IPS DF 4.7 (cell line): ENCODE data around the gene GNS.
"Not testable (repeated sequence)": the region's sequence is repeated elsewhere in the genome, so short reads cannot be mapped to it uniquely, and the experiment has no call there.

Experiments
- DNase-seq: peaks from one replicate; pipeline ENCODE4 v3.0.0-alpha.2; 2013; ENCODE audit warnings: low spot score; ENCODE audit errors: extremely low read depth

GNS gene

DNA sequence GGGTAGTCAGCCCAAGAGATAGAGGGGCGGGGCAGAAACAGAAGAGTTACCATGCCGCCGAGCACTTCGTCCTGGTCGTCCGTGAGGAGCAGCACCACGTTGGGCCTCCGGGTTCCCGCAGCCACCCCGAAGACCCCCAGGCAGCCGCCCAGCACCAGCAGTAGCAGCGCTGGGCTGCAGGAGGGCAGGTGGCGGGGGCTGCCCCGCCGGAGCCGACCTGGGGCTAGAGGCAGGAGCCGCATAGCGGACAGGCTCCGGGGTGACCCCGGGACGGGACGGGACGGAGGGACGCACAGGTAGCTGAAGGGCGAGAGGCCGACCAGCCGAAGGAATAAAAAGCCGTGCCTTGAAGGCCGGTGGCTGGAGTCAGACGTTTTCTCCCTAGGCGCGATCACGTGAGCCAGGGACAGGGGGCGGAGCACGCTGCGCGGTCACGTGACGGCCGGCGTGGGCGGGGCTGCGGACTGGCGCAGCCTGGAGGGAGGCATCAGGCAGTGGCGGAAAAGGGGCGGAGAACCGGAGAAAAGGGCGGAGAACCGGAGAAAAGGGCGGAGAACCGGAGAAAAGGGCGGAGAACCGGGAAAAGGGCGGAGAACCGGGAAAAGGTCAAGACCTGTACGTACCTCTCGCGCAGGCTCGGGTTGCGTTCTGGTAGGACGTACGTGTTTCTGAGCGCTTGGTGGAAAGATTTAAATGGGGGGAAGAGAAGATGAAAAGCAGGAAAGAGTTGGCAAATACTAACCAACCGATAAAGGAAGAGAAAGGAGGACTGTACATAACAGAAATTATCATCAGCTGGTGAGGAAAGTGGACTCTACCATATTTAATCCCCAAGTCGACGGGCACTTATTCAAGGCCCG, at the start of gene GNS:
GNS (minus strand) TSS at position 372 of the 860 bp plus-strand sequence; CDS start at position 242, 130 bp downstream.
- no peak for DNase-seq

DNA sequence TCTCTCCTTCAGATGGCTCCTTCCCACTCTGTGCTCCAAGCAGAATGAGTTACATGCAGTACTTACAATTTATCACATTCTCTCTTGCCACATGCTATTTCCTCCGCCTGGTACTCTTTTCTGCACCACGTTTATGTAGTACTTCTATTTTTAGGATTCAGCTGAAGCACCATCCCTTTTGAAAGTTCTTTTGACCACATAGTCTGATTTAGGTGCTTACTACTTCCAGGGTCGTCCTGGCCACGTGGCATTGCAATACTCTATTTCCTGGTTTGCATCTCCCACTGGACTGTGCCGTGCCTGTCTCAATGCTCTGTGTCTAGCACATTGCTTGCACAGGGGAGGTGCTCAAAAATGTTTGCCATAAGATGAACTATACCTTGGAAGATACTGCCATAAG, 48.9 kb upstream of the GNS start:
- no peak for DNase-seq

DNA sequence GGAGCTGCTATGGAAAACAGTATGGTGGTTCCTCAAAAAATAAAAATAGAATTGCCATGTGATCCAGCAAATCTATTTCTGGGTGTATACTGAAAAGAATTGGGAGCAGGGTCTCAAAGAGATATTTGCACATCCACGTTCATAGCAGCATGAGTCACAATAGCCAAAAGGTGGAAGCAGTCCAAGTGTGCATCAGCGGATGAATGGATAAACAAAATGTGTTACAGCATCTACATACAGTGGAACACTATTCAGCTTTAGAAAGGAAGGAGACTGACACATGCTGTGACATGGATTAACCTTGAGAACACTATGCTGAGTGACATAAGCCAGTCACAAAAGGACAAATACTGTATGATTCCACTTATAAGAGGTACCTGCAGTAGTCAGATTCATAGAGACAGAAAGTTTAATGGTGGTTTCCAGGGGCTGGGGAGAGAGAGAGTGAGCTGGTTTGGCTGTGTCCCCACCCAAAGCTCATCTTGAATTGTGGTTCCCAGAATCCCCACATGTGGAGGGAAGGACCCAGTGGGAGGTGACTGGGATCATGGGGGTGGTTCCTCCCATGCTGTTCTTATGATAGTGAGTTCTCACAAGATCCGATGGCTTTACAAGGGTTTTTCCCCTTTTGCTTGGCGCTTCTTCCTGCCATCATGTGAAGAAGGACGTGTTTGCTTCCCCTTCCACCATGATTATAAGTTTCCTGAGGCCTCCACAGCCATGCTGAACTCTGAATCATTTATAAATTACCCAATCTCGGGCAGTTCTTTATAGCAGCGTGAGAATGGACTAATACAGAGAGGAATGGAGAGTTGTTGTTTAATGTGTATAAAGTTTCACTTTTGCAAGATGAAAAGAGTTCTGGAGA, 47.6 kb upstream of the GNS start:
- no peak for DNase-seq

DNA sequence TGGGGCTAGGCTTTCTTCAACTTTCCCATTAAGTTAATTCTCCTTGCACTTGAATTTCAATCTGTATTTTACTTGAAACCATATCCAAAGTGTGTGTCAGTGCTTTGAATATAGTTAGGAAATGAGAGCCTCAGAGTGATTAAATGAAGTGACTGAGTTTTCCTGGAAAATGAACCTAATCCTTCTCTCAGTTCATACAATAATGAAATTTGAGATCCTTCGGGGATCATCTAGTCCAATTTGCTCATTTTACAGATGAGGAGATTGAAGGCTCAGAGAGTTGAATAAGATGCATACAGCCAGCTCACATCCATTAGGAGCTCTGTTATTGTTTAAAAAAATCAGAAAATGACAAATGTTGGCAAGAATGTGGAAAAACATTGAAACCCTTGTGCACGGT, 47.0 kb upstream of the GNS start:
- DNase-seq, result no peak

DNA sequence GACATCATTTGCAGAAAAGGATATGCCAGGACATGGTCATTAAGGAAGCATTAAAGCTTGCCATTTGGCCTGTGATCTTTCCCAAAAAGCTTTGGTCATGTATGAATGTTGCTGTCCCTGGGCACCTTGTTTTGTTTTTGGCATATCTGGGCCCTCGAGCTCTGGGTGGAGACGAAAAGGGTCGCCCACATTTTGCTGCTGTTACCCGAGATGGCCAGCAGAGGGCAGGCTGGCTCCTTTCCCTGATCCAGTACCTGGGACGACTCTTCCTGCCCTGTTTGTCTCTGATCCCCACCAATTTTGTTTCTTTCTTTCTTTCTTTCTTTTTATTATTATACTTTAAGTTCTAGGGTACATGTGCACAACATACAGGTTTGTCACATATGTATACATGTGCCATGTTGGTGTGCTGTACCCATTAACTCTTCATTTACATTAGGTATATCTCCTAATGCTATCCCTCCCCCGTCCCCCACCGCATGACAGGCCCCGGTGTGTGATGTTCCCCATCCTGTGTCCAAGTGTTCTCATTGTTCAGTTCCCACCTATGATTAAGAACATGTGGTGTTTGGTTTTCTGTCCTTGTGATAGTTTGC, 43.1 kb upstream of the GNS start:
- not testable (repeated sequence) for DNase-seq

DNA sequence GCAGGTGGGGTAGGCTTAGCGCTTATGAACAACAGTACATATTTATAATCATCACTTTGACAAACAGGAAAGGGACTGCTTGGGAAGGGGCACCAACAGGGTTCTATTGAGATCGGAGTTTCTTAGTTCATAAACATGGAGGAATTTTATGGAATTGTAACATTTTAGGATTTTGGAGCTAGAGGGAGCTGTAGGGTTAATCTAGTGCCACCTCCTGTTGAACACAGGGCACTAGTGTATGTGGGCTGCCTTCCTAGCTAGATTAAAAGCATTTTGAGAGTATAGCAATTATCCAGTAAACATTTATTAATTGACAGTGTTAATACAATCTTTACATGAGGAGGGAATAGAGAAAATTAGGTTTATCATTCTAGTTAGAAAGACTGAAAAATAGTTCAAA, 42.2 kb upstream of the GNS start:
- DNase-seq, result no peak

DNA sequence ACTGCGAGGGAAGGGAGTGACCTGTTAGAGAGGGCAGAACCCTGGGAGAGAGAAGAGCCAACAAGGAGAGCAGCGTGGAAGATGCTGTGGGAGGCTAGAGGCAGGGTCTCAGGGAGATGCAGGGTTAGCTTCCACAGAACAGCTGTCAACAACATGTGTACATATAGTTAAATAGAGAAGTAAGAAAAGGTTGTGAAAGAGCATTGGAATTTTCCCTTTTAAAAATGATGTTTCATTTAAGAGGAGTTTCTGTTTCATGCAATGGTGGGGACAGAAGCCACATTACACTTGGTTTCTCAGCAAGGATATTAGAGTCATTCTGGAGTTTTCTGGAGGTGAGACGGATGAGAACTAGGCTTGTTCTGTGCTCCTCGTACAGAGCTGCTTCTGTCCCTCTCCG, 41.4 kb upstream of the GNS start:
- DNase-seq, result no peak

DNA sequence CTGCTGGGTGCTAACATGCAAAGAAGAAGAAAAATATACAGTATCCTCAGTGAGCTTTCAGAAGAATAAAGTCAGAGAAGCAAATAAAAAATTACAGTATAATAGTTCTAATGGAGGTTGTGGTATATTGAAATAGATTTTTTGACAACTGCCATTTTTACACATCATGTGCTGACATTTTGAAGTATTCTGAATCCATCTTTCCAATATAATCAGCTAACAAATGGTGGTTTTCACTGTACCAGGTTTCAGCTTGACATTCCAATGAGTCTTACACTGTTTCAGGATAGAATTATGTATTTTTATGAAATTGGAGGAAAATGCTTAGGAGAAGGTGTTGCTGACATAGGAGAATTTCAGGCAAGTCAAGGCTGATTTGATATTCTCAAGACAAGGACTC, 39.0 kb upstream of the GNS start:
- DNase-seq, result no peak

DNA sequence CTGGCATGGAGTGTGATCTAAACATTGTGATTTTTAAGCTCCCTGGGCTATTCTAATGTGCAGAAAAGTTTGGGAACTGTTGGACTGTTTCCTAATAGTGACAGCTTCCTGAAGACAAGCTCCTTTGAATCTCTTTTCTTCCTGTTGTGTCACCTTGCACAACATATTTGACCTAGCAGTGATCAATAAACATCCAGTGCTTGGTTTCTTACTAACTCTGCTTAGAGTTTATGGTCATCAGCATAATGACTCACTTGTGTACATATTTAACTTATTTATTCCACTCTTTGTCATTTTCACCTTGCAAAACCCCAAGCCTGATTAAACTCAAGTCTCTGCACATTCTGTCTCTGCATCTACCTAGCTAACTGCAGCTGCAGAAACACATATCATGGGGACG, 38.0 kb upstream of the GNS start:
- no peak for DNase-seq

DNA sequence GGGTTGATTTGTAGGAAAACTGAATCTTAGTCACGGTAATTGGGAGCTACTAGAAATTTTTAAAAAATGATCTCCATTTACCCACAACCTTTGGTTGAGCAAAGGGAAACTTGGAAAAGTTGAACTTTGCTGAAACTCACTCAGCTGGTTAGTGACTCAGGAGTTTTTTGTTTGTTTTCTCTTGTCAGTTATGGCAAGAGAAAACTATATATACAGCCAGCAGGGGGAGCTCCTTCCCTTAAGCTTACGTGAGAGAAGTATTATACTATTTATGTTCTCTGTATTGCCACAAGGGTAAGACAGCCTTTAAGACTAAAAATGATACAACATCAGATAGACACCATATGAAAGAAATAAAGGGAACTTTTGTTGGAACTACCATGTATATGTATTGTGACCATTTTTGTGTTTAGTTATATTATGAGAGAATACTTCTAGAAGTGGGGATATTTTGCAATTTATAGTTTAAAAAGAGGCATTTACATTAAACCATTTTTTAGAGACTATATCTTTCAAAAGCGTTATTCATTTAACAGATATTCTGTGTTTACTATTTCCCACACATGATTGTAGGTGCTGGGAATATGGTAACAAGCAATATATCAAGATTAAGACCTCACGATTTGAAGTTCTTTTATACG, 37.1 kb upstream of the GNS start:
- no peak for DNase-seq

DNA sequence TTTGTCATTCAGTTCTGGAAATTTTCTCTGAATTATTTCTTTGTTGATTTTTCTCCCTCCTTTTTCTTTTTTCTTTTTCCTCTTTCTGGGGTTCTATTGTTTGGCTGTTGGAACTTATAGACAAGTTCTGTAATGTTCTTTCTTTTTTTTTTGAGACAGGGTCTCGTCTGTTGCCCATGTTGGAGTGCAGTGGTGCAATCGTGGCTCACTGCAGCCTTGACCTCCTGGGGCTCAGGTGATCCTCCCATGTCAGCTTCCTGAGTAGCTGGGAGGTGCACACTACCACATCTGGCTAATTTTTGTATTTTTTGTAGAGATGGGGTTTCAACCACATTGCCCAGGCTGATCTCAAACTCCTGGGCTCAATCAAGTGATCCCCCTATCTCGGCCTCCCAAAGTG, 35.1 kb upstream of the GNS start:
- no peak for DNase-seq

DNA sequence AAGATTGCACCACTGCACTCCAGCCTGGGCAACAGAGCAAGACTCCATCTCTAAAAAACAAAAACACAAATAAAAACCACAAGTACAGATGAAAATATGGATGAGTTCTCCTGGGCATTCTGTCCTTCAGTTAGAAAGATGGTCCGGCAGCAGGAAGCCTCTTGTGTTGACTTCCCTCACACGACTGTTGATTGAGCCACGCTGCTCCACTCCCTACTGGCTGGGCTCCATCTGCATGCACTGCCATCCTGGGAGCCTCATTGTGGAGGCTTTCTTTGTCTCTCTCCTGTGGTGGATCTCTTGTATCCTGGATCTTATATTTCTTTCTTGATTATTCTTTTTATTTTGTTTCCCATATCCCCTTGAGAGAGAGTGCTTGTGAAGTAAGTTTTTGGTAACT, 34.4 kb upstream of the GNS start:
- no peak for DNase-seq

DNA sequence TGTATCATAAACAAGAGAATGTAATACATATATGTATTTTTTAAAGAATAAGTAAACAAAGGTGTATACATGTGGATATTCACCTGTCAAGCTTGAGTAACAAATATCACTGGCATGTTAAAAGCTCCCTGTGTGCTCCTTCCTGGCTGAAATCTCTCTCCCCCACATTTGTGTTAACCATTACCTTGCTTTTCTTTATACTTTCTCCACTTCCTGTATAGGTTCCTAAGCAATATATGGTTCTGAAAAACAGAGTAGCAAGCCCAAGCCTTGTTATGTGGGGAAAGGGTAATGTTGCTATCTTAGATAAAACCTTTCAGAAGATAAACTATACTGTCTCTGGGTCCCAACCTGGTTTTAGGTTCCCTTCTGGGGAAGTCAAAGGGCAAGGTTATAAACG, 32.9 kb upstream of the GNS start:
- no peak for DNase-seq

DNA sequence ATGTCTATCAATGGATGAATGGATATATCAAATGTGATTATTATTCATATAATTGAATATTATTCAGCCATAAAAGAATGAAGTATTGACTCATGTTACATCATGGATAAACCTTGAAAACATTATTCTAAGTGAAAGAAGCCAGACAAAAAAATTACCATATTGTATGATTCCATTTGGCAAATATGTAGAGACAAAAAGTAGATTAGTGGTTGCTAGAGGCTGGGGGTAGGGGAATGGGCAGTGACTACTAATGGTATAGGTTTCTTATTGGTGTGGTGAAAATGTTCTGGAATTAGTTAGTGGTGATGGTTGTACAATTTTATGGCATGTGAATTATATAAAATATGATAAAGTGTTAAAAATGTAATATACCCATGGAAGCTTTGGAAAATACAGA, 31.8 kb upstream of the GNS start:
- no peak for DNase-seq

DNA sequence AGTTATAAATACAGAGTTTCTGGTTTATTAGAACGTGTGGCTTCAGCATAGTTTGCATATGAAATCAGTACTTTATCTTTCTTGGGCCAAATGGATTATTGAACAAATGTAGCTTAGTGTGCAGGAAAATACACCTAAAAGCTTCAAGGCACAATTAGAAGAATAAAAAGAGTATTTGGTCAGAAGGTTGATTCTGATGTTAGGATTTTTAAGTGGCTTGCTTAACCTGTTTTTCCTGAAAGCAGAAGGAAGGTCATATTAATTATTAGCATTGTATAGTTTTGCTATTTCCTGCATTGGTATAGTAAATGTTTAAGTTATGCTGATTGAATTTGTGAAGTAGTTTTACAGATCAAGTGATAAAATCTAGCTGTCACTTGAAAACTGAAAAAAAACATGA, 31.0 kb upstream of the GNS start:
- DNase-seq, result no peak

DNA sequence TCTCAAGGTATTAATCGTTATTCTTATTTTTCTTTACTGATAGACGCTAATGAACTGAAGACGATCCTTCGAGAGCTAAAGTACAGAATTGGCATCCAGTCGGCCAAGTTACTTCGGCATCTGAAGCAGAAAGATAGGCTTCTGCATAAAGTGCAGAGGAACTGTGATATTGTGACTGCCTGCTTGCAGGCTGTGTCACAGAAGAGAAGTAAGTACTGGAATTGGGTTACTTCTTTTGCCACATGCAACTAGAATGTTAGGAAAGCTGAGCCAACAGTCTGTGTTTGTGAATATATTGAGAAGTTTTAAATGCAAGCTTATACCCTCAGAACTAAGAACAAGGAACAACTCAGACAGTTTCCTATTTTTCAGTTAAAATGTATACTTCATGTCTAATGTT, 26.6 kb upstream of the GNS start:
- DNase-seq, result no peak

DNA sequence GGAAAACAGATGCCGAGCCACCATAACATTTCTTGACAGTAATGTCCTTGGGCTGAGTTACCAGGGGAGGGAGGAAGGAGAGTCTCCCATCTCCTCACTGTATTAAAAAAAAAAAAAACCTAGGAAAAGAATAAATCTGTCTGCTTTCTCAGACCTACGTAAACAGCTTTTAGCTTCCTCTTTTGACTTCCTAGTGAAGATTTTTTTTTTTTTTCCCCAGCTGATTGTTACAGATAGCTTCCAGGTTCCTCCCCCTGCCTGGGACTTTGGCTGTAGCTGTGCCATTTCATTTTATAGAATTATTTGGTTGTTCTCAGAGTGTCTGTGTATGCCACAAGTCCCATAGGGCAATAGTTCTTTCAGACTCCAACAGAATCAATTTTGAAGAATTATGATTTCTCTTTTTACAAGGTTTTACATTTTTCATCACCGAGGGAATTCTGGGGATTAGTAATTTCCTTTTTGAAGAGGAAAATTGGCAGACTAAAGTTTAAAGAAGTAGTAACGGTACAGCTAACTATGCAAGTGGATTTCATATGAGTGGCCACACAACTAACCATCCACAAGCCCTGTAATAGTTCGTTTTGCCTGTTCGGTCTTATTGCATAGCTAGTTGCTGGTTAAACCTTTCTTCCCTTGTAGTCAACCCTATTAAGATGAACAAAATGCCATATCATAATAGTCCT, 23.1 kb upstream of the GNS start:
- no peak for DNase-seq

DNA sequence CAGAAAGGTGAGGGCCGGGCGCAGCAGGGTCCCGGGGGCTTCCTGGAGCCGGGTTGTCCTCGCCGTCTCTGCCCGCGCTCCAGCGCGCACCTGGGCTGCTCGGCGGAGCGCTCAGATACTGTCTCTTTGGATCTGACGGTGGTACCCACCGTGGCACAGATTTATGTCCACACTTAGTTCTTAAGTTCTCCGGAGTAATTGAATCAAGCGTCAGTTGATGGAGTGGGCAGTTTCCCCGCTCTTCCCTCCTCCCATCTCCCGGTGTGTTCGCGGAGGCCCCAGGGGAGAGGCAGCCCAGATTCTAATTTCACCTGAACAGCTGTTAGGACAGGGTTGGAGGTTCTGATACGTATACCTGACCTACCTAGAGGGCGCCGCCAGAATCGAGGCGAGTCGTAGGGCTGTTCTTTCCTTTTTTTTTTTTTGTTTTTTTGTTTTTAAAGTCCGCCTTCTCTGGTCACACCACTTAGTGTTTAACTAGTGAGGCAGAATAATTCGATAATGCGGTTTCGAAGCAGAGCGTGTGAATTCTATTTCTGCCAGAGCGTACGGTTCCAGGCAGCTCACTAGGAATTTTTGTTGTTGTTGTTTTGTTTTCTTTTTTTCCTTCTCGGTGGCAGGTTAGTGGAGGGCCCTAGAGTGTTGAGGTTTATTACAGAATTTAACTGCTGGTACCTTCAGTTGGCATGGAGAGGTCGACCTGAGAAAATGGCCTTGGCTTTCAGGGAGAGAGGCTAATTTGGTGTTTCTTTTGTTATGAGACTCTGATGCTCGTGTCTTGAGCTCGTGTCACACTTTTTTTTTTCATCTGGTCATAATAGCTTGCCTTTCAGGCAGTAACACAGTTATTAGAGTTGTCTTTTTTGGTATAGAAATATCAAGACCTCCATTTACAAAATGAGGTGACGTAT, 22.3 kb upstream of the GNS start:
- DNase-seq, result no peak

DNA sequence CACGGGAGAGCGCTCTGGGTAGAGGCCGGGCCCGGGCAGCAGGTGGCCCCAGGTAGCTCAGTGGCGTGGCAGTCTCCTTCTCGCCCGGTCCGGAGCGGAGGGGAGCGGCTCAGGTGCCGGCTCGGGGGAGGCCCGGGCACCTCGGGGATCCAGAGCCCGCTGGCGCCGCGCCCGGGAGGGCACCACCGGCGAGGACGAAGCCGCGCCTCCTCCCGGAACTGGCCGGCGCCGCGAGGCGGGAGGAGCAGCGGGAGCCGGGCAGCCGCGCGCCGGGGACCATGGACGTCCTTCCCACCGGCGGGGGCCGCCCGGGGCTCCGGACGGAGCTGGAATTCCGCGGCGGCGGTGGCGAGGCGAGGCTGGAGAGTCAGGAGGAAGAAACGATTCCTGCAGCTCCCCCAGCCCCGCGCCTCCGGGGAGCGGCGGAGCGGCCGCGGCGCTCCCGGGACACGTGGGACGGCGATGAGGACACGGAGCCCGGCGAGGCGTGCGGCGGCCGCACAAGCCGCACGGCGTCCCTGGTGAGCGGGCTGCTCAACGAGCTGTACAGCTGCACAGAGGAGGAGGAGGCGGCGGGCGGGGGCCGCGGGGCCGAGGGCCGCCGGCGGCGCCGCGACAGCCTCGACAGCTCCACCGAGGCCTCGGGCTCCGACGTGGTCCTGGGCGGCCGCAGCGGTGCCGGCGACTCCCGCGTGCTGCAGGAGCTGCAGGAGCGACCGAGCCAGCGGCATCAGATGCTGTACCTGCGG, 21.5 kb upstream of the GNS start:
- no peak for DNase-seq
